GM12874 (cell line): ENCODE measurements around the gene TMEM125.

ENCODE experiments used
- CTCF ChIP-seq: IDR thresholded peaks from 2 replicates; pipeline ENCODE4 v1.5.1; 2011; ENCODE audit warnings: low read depth, mild to moderate bottlenecking, control low read depth, low read length, moderate library complexity; ENCODE audit not compliant: insufficient read depth

Gene TMEM125

GRCh38 chr1:43284065-43284464 is 14.3 kb downstream of the TMEM125 start:
- TF ChIP-seq CTCF: no peak

GRCh38 chr1:43284546-43285110 is 14.8 kb downstream of the TMEM125 start:
- TF ChIP-seq CTCF: no peak

GRCh38 chr1:43285269-43285990 is 15.6 kb downstream of the TMEM125 start, which contains the start of gene C1orf210:
Gene C1orf210, minus strand, starts transcription at chr1:43285581. Its CDS starts 2,311 bp downstream, at chr1:43283270.
- no peak for TF ChIP-seq CTCF

GRCh38 chr1:43286115-43286514 is 16.3 kb downstream of the TMEM125 start:
- no peak for TF ChIP-seq CTCF

- TF ChIP-seq CTCF: no peak
Measured at GRCh38 chr1:43286533-43286932, 16.8 kb downstream of the TMEM125 start.

- no peak for TF ChIP-seq CTCF
Measured at GRCh38 chr1:43288058-43288784, 18.4 kb downstream of the TMEM125 start.
